Frontal cortex (tissue), 4 donors: ENCODE data around the gene FCHSD2. TPM values are rescaled to one million over a fixed set of nuclear protein-coding genes. Genes with fewer than 3 reads are reported as not detected.
"Not testable (repeated sequence)": the region's sequence is repeated elsewhere in the genome, so short reads cannot be mapped to it uniquely, and the experiment has no call there.

Source experiments
- DNase-seq, 2 donors: peaks; one replicate each; pipeline ENCODE4 v3.0.0; 2012; ENCODE audit warnings: low spot score in 2 of 2
- FAIRE-seq: peaks from 2 replicates; lab custom pipeline; 2012; peaks lifted over from hg19 to GRCh38; lab: Jason Lieb, UNC
- total RNA-seq: library from RNA; depleted of rRNA; stranded (reverse); fragments of >200 nt; gene quantifications from one replicate; pipeline ENCODE4 v1.2.3, GENCODE V29; 2014
- donor health status: control.
- donor health status: control.
- donor health status: control.

The FCHSD2 gene
- total RNA-seq, 1 donor from 2014 or later: 57.9 TPM

GRCh38 chr11:73085189-73085875, 56.8 kb downstream of the FCHSD2 start:
- FAIRE-seq (no peak), DNase-seq (peak in 1 of 2 donors; percentile 12)

DNA sequence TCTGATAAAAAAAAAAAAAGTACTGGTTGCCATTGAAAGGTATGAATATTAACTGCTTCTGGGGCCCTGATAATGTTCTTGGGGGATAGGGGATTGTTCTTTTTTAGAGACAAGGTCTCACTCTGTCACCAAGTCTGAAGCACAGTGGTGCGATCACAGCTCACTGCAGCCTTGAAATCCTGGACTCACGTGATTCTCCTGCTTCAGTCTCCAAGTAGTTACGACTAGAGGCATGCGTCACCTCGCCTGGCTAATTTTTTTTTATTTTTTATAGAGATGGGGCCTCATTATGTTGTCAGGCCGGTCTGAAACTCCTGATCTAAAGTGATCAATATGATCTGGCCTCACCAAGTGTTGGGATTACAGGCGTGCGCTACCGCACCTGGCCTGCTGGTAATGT, 63.5 kb downstream of the FCHSD2 start:
- DNase-seq (no peak), FAIRE-seq (no peak)

DNA sequence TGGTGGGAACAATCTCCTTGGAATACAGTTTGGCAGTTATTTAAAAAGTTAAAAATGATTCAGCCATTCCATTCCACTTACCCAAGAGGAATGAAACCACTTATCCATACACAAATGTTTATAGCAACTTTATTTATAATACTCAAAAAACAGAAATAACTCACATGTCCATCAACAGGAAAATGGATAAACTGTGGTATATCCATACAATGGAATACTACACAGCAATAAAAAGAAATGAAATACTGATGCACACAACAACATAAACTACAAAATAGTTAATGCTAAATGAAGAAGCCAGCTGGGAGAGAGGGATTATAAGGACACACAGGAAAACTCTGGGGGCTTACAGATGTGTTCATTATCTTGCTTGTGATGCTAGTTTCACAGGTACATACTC, 64.7 kb downstream of the FCHSD2 start:
- no peak for FAIRE-seq
- no peak for DNase-seq

DNA sequence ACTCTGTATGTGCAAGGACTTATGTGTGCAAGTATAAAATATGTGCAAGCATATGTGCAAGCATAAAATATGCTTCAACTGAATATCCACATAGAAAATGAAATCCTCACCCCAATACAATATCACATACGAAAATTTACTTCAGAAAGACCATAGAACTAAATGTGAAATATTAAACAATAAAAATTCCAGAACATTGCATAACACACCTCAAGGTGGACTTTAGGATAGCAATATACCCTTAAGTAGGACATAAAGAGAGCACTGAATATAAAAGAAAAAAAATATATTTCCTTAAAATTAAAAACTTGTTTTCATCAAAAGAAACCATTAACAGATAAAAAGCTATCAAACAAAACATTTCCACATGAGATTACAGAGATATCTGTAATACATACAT, 67.8 kb downstream of the FCHSD2 start:
- FAIRE-seq (no peak), DNase-seq (no peak)

- DNase-seq (no peak), FAIRE-seq (no peak)
Measured at GRCh38 chr11:73072935-73073481, 69.1 kb downstream of the FCHSD2 start.

DNA sequence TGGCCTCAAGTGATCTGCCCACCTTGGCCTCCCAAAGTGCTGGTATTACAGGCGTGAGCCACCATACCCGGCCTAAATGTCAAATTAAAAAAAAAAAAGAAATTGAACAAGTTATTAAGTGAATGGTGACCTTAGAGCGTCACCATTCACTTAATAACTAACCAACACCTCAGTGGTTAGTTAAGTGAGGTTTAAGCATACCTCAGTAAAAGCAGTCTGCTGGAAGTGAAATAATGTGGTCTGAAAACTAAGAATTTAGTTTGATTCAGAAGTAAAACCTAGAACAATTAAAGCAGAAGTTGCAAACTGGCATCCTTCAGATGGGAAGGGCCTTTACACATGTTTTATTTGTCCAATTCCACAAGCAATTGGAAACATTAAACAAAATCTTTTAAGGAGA, 71.5 kb downstream of the FCHSD2 start:
- FAIRE-seq (no peak), DNase-seq (no peak)

DNA sequence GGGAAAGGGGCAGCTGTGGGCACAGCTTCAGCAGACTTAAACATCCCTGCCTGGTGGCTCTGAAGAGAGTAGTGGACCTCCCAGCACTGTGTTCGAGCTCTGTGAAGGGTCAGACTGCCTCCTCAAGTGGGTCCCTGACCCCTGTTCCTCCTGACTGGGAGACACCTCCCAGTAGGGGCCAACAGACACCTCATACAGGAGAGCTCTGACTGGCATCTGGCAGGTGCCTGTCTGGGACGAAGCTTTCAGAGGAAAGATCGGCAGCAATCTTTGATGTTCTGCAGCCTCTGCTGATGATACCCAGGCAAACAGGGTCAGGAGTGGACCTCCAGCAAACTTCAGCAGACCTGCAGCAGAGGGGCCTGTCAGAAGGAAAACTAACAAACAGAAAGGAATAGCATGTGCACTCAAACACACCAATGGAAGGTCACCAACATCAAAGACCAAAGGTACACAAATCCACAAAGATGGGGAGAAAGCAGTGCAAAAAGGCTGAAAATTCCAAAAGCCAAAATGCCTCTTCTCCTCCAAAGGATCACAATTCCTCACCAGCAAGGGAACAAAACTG, 80.2 kb downstream of the FCHSD2 start:
- FAIRE-seq, DNase-seq: not testable (repeated sequence)

GRCh38 chr11:73061434-73061833, 80.7 kb downstream of the FCHSD2 start:
- not testable (repeated sequence) for DNase-seq, FAIRE-seq

GRCh38 chr11:73059915-73060314, 82.2 kb downstream of the FCHSD2 start:
- FAIRE-seq: no peak
- no peak for DNase-seq

DNA sequence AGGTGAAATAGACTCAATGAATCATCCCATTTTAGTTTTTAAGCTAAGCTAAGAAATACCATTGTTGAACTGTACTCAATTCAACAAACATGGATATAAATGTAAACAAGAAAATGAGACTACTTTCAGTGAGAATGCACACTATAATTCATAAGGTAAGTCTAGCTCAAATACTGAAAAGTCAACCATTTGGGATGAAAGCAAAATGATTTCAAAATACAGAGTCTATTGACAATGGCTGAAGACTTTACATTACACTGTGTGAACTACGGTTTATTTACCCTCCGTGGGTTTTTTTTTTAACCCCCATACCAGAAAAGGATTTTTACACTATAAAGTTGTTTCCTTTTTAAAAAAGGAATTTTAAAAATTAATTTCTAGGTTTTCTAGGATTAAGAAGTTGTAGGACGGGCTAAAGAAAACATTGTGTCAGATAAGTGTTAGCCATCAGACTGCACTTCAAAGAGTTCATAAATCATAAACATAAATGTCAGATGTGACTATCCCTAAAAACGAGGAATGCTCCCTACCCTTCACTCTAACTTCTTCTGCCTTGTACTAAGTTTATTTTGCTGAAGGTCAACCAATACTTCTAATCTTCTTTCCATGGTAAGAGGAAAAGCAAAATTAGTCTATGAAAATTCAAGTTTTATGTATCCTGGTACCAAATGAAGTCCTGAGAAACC, 83.0 kb downstream of the FCHSD2 start:
- DNase-seq (no peak), FAIRE-seq (no peak)

DNA sequence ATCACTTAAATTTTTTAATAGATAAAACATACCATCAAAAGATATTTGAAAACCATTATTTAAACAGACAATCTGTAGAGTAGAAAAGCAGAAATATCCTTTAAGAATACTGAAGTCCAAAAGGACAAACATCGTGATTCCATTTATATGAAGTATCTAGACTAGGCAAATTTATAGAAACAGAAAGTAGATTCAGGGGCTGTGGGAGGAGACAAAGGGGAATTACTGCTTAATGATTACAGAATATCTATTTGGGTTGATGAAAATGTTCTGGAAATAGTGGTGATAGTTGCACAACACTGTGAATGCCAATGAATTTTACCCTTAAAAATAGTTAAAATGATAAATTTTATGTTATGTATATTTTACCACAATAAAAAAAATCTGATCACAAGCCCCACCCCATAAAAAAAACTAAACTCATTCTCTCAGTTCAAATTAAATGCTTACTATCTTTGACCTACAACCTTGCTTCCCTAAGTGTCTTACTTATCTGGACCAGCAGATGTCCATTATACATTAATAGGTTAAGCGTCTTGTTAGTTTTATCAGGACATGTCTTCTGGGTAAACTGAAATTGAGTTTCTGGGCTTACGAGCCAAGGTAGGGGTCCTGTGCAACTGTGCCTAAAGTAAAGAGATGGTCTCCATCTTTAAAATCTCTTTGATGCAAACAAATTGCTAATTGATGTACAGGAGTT, 86.3 kb downstream of the FCHSD2 start:
- FAIRE-seq (peak; percentile 43), DNase-seq (no peak)

DNA sequence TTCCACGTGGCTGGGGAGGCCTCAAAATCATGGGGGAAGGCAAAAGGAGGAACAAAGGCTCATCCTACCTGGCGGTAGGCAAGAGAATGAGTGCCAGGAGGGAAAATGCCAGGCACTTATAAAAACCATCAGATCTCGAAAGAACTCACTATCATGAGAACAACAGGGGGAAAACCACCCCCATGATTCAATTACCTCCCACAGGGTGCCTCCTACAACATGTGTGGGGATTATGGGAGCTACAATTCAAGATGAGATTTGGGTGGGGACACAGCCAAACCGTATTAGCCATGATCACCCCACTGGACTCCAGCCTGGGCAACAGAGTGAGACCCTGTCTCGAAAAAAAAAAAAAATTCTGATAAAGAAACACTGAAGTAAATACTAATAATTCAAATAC, 87.1 kb downstream of the FCHSD2 start:
- FAIRE-seq (no peak), DNase-seq (no peak)

DNA sequence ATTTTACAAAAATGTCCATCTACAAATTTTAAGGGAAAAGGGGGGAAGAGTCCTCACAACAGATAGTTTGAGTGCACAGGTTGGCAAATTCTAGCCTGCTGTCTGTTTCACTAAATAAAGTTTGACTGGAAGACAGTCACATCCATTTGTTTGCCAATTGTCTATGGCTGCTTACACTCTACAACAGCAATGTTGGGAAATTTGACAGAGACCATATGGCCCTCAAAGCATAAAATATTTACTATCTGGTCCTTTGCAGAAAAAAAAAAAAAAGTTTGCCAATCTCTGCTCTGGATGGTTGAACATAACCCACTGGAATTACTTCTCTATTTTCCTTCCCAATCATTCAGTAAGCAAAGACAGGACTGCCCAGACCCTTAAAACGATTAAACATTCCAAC, 88.2 kb downstream of the FCHSD2 start:
- FAIRE-seq: no peak
- no peak for DNase-seq

- FAIRE-seq (no peak), DNase-seq (no peak)
Measured at GRCh38 chr11:73048446-73048845, 93.7 kb downstream of the FCHSD2 start.

DNA sequence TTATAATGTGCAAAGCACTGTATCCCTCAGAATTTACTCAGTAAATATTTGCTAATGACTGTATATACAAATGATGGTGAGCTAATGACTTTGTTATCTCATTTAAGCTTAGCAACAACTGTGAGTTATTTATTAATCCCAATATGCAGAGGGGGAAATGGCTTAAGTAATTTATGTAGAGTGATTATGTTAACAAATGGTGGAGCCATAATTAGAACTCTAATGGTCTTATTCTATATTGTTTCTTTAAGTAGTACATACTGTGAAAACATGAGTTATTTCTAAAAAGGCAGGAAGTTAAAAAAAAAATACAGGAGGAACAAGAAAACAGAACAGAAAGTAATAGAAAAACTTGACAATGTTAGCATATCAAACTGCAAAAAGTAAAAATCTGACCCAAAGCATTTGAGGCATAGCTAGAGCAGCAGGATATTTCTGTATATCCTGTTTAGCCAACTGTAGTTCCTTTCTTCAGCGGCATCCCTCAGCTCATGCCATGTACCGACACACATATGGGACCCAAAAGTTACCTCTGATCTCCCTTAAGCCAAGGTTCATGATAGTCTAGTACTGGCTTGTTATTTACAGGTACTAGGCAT, 94.2 kb downstream of the FCHSD2 start:
- FAIRE-seq (no peak), DNase-seq (no peak)

DNA sequence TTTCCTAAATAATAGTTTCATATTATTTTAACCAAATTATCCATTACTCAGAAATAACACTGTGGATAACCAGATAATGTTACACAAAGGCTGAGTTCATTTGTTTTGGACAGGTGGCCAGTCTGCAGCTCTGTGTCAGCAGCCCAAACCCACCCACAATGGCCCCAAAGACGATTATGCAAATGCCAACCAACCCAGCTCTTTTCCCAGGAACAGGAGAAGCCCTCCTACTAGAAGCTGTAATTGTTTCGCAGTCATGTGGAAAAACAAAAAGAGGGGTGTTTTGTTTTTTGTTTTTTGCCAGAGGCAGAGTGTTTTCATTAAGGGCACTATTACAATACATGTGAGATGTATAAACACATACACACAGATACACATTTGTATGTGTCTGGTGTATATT, 102.1 kb downstream of the FCHSD2 start:
- FAIRE-seq (no peak), DNase-seq (no peak)

- no peak for FAIRE-seq
- DNase-seq: no peak
Measured at GRCh38 chr11:73034777-73035176, 107.3 kb downstream of the FCHSD2 start.

GRCh38 chr11:73034331-73034730, 107.8 kb downstream of the FCHSD2 start:
- FAIRE-seq (no peak), DNase-seq (no peak)

DNA sequence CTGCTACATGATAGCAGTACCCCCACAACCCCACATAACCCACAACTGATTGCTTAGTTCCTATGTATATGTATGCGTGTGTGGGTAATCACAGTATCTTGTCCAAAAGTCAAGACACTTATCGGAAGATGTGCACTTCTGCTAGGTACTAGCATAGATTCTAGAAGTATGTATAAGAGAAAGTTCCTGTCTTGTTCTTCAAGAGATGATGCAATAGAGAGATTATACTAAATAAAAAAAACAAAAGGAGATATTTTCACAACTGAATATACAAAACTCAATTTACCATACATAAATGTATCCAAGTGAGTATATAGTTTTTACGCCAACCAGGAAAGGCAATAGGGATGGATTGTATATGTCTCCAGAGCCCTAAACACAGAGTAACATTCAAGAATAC, 112.0 kb downstream of the FCHSD2 start:
- no peak for DNase-seq
- FAIRE-seq: no peak

GRCh38 chr11:73029403-73029802, 112.7 kb downstream of the FCHSD2 start:
- no peak for FAIRE-seq
- no peak for DNase-seq
